GM06990 (cell line): ENCODE data around the gene HYOU1.
"Not testable (repeated sequence)": the region's sequence is repeated elsewhere in the genome, so short reads cannot be mapped to it uniquely, and the experiment has no call there.

Source experiments
- DNase-seq: peaks from one replicate; pipeline ENCODE4 v3.0.0-alpha.2; 2011; ENCODE audit not compliant: insufficient read length; ENCODE audit errors: extremely low read depth
- H3K27me3 ChIP-seq: replicated peaks from 2 replicates; pipeline ENCODE4 v1.6.0; 2011; ENCODE audit warnings: low read length; ENCODE audit not compliant: control insufficient read depth, insufficient read depth
- H3K36me3 ChIP-seq: 2 replicates; pipeline ENCODE4 v1.5.1; 2011; ENCODE audit warnings: low read length; ENCODE audit not compliant: control insufficient read depth, insufficient read depth
- H3K4me3 ChIP-seq: replicated peaks from 2 replicates; pipeline ENCODE4 v1.5.1; 2011; ENCODE audit warnings: low read depth, mild to moderate bottlenecking, control low read depth, low read length
- CTCF ChIP-seq: IDR thresholded peaks from 2 replicates; pipeline ENCODE4 v1.5.1; 2011; ENCODE audit warnings: low read length, control low read depth, mild to moderate bottlenecking, inconsistent platforms; ENCODE audit not compliant: insufficient read depth, poor library complexity, severe bottlenecking

The HYOU1 gene

GRCh38 chr11:119061256-119061655 is 4.3 kb upstream of the HYOU1 start:
- Histone ChIP-seq H3K27me3 (no peaks in the 10 kb centered on the region), H3K4me3 (no peak overlapping the region), H3K36me3 (no peaks in the 10 kb centered on the region; the same call in 1 of the 2 replicates)
- TF ChIP-seq CTCF, result no peak
- no peak for DNase-seq

- H3K4me3 ChIP-seq, DNase-seq, H3K27me3 ChIP-seq: not testable (repeated sequence)
- peaks cover 12% of the 10 kb centered on the region for H3K36me3 ChIP-seq
These were observed 2.1 kb upstream of the HYOU1 start for GRCh38 chr11:119059128-119059527.

GRCh38 chr11:119056421-119056999 is 495 bp downstream of the HYOU1 start:
- peak; percentile 62 for DNase-seq
- peak overlapping the region; percentile 99 for H3K4me3 ChIP-seq
- no peak for TF ChIP-seq CTCF
- peaks cover 28% of the 10 kb centered on the region for H3K36me3 ChIP-seq
- H3K27me3 ChIP-seq, result no peaks in the 10 kb centered on the region

- H3K36me3 ChIP-seq, result peaks cover 35% of the 10 kb centered on the region
- H3K27me3 ChIP-seq, result no peaks in the 10 kb centered on the region
- H3K4me3 ChIP-seq, result peak overlapping the region; percentile 99
- DNase-seq, result no peak
- peak; percentile 24 for TF ChIP-seq CTCF
These were observed 1.1 kb downstream of the HYOU1 start for GRCh38 chr11:119055901-119056300.

- H3K27me3 ChIP-seq, result no peaks in the 10 kb centered on the region
- H3K36me3 ChIP-seq, result peaks cover 41% of the 10 kb centered on the region
- no peak for TF ChIP-seq CTCF
- DNase-seq, result no peak
- H3K4me3 ChIP-seq, result no peak overlapping the region
These were observed 2.6 kb downstream of the HYOU1 start for GRCh38 chr11:119054418-119054817.

GRCh38 chr11:119052163-119052814 is 4.7 kb downstream of the HYOU1 start:
- Histone ChIP-seq H3K4me3 (peak overlapping the region; percentile 28; the same call in 1 of the 2 replicates), H3K27me3 (no peaks in the 10 kb centered on the region), H3K36me3 (peaks cover 60% of the 10 kb centered on the region)
- no peak for DNase-seq
- no peak for TF ChIP-seq CTCF
